ENCODE measurements around the gene DPYSL5. TPM values are rescaled to one million over a fixed set of nuclear protein-coding genes. Genes with fewer than 3 reads are reported as not detected.

DPYSL5 gene
- total RNA-seq, 1 donor from 2014 or later = 0.19 TPM

GRCh38 chr2:26975102-26975501 lies 127.2 kb downstream of the DPYSL5 start:
- no peak for DNase-seq (ENCODE audit: low spot score)
- intact Hi-C loops (cut with DNase I) = loop anchor here (10.0 kb wide), 1 partner anchor 300 kb away; the partner anchor contains the start of gene DNAJC5G

GRCh38 chr2:26975656-26976055 lies 127.7 kb downstream of the DPYSL5 start:
- no peak for DNase-seq (ENCODE audit: low spot score)
- intact Hi-C loops (cut with DNase I) = loop anchor here (10.0 kb wide), 1 partner anchor 299 kb away; the partner anchor contains the start of gene DNAJC5G

GRCh38 chr2:26976237-26976636 lies 128.3 kb downstream of the DPYSL5 start:
- DNase-seq (ENCODE audit: low spot score) = no peak
- intact Hi-C loops (cut with DNase I) = loop anchor here (10.0 kb wide), 1 partner anchor 299 kb away; the partner anchor contains the start of gene DNAJC5G

GRCh38 chr2:26977012-26977411 lies 129.1 kb downstream of the DPYSL5 start:
- intact Hi-C loops (cut with DNase I) = loop anchor here (10.0 kb wide), 1 partner anchor 298 kb away; the partner anchor contains the start of gene DNAJC5G
- DNase-seq (ENCODE audit: low spot score) = no peak

- intact Hi-C loops (cut with DNase I) = loop anchor here (10.0 kb wide), 1 partner anchor 297 kb away; the partner anchor contains the start of gene DNAJC5G
- no peak for DNase-seq (ENCODE audit: low spot score)
Observed at GRCh38 chr2:26978061-26978596, 130.2 kb downstream of the DPYSL5 start.

GRCh38 chr2:26979741-26980140 lies 131.8 kb downstream of the DPYSL5 start:
- intact Hi-C loops (cut with DNase I) = loop anchor here (10.0 kb wide), 1 partner anchor 295 kb away; the partner anchor contains the start of gene DNAJC5G
- no peak for DNase-seq (ENCODE audit: low spot score)

- DNase-seq (ENCODE audit: low spot score) = no peak
- intact Hi-C loops (cut with DNase I) = no loop called here
Observed at GRCh38 chr2:26980971-26981370, 133.0 kb downstream of the DPYSL5 start.

GRCh38 chr2:26982102-26982742 lies 134.3 kb downstream of the DPYSL5 start:
- no peak for DNase-seq (ENCODE audit: low spot score)
- intact Hi-C loops (cut with DNase I) = loop anchor here (1.0 kb wide), 1 partner anchor 9 kb away; no protein-coding TSS in a partner anchor

- intact Hi-C loops (cut with DNase I) = no loop called here
- no peak for DNase-seq (ENCODE audit: low spot score)
Observed at GRCh38 chr2:26983746-26984145, 135.8 kb downstream of the DPYSL5 start.

- intact Hi-C loops (cut with DNase I) = no loop called here
- no peak for DNase-seq (ENCODE audit: low spot score)
Observed at GRCh38 chr2:26985807-26986206, 137.9 kb downstream of the DPYSL5 start.

GRCh38 chr2:26986576-26986975 lies 138.6 kb downstream of the DPYSL5 start:
- DNase-seq (ENCODE audit: low spot score) = no peak
- intact Hi-C loops (cut with DNase I) = no loop called here

- intact Hi-C loops (cut with DNase I) = no loop called here
- DNase-seq (ENCODE audit: low spot score) = no peak
Observed at GRCh38 chr2:26988058-26988860, 140.3 kb downstream of the DPYSL5 start.

- intact Hi-C loops (cut with DNase I) = no loop called here
- DNase-seq (ENCODE audit: low spot score) = no peak
Observed at GRCh38 chr2:26989156-26989555, 141.2 kb downstream of the DPYSL5 start.

- intact Hi-C loops (cut with DNase I) = no loop called here
- DNase-seq (ENCODE audit: low spot score) = no peak
Observed at GRCh38 chr2:26991717-26992116, 143.8 kb downstream of the DPYSL5 start.

GRCh38 chr2:26993768-26994167 lies 145.8 kb downstream of the DPYSL5 start:
- DNase-seq (ENCODE audit: low spot score) = no peak
- intact Hi-C loops (cut with DNase I) = no loop called here

GRCh38 chr2:26994983-26995382 lies 147.1 kb downstream of the DPYSL5 start:
- DNase-seq (ENCODE audit: low spot score) = no peak

GRCh38 chr2:26997394-26997793 lies 149.5 kb downstream of the DPYSL5 start:
- intact Hi-C loops (cut with DNase I) = no loop called here
- DNase-seq (ENCODE audit: low spot score) = no peak

More at GRCh38 chr2:26994983-26995382, 147.1 kb downstream of the DPYSL5 start:
- intact Hi-C loops (cut with DNase I) = no loop called here

- no peak for DNase-seq (ENCODE audit: low spot score)
- intact Hi-C loops (cut with DNase I) = no loop called here
Observed at GRCh38 chr2:26998323-26998722, 150.4 kb downstream of the DPYSL5 start.
